Tibial nerve (tissue), 3 donors: Measurements from ENCODE around the gene NBPF26.
"Not testable (repeated sequence)": the region's sequence is repeated elsewhere in the genome, so short reads cannot be mapped to it uniquely, and the experiment has no call there.

Experiments
- CTCF ChIP-seq, 5 experiments: fragments of 200-600 bp in 3 of 5; fragments of 450-650 bp in 2 of 5; sonication (generic) in 3 of 5; IDR thresholded peaks; one replicate each; pipeline ENCODE4 v1.5.1; 2016 to 2019; ENCODE audit warnings: antibody characterized with exemption in 5 of 5, mild to moderate bottlenecking in 3 of 5, moderate library complexity in 2 of 5
- POLR2A ChIP-seq, 2 donors: fragments of 450-650 bp; IDR thresholded peaks; one replicate each; pipeline ENCODE4 v1.6.1; 2017; ENCODE audit warnings: antibody characterized with exemption in 2 of 2, mild to moderate bottlenecking in 2 of 2, moderate library complexity in 2 of 2

- not testable (repeated sequence) for TF ChIP-seq CTCF, POLR2A (IDR thresholded peaks at IDR 0.05)
These were observed 22.8 kb upstream of the NBPF26 start for GRCh38 chr1:120700807-120701562.
